Glutamatergic neuron (in vitro differentiated cells): Measurements from ENCODE around the gene IFT43. TPM values are rescaled to one million over a fixed set of nuclear protein-coding genes. Genes with fewer than 3 reads are reported as not detected.

Experiments used
- DNase-seq: peaks from one replicate; pipeline ENCODE4 v3.0.0; 2022
- H3K27ac Mint-ChIP-seq: one replicate; pipeline ENCODE4 v1.8.0; 2020; ENCODE audit warnings: mild to moderate bottlenecking, mixed read lengths, inconsistent platforms; ENCODE audit not compliant: unreplicated experiment
- H3K27me3 Mint-ChIP-seq: one replicate; pipeline ENCODE4 v1.8.0; 2020; ENCODE audit warnings: mild to moderate bottlenecking, moderate library complexity, mixed read lengths, inconsistent platforms; ENCODE audit not compliant: unreplicated experiment
- H3K36me3 Mint-ChIP-seq: one replicate; pipeline ENCODE4 v1.8.0; 2020; ENCODE audit warnings: mild to moderate bottlenecking, mixed read lengths, inconsistent platforms; ENCODE audit not compliant: unreplicated experiment
- H3K4me1 Mint-ChIP-seq: one replicate; pipeline ENCODE4 v1.8.0; 2020; ENCODE audit warnings: mild to moderate bottlenecking, low read depth, mixed read lengths, inconsistent platforms; ENCODE audit not compliant: unreplicated experiment
- H3K4me3 Mint-ChIP-seq: one replicate; pipeline ENCODE4 v1.8.0; 2020; ENCODE audit warnings: mild to moderate bottlenecking, mixed read lengths, inconsistent platforms; ENCODE audit not compliant: unreplicated experiment
- H3K9me3 Mint-ChIP-seq: one replicate; pipeline ENCODE4 v1.8.0; 2020; ENCODE audit warnings: mild to moderate bottlenecking, moderate library complexity, mixed read lengths, inconsistent platforms; ENCODE audit not compliant: unreplicated experiment
- CTCF ChIP-seq: fragments of 200-600 bp; sonication (generic); IDR thresholded peaks from one replicate; pipeline ENCODE4 v1.5.0; 2021; ENCODE audit not compliant: partially characterized antibody, unreplicated experiment
- total RNA-seq: library from RNA; stranded (reverse); fragmentation: NEBNext Ultra II Directional; extraction: Animal tissue kit (Norgen Biotek cat#: 25700); gene quantifications from one replicate; pipeline ENCODE4 v1.2.1, GENCODE V29; 2021; ENCODE audit not compliant: unreplicated experiment

Gene IFT43
- total RNA-seq, 1 donor from 2014 or later: 30.2 TPM

- no peak for TF ChIP-seq CTCF
- Mint-ChIP-seq H3K4me3 (no peak overlapping the region), H3K27ac (peak overlapping the region; percentile 33), H3K4me1 (peaks cover 8% of the 10 kb centered on the region), H3K36me3 (no peaks in the 10 kb centered on the region), H3K27me3 (peaks cover 6% of the 10 kb centered on the region), H3K9me3 (peaks cover 5% of the 10 kb centered on the region)
- no peak for DNase-seq
Measured at GRCh38 chr14:76123426-76124225, 138.1 kb downstream of the IFT43 start.

- Mint-ChIP-seq H3K27ac (no peak overlapping the region), H3K4me3 (no peak overlapping the region), H3K27me3 (peaks cover 8% of the 10 kb centered on the region), H3K4me1 (peaks cover 11% of the 10 kb centered on the region), H3K9me3 (peaks cover 5% of the 10 kb centered on the region), H3K36me3 (no peaks in the 10 kb centered on the region)
- TF ChIP-seq CTCF: no peak
- DNase-seq: no peak
Measured at GRCh38 chr14:76125511-76125910, 139.9 kb downstream of the IFT43 start.

GRCh38 chr14:76126076-76126475 lies 140.5 kb downstream of the IFT43 start:
- DNase-seq: no peak
- Mint-ChIP-seq H3K4me3 (no peak overlapping the region), H3K4me1 (peaks cover 16% of the 10 kb centered on the region), H3K27me3 (peaks cover 8% of the 10 kb centered on the region), H3K27ac (peak overlapping the region; percentile 35), H3K36me3 (no peaks in the 10 kb centered on the region), H3K9me3 (peaks cover 5% of the 10 kb centered on the region)
- TF ChIP-seq CTCF: no peak

- Mint-ChIP-seq H3K9me3 (peaks cover 11% of the 10 kb centered on the region), H3K4me1 (peaks cover 37% of the 10 kb centered on the region), H3K27ac (peak overlapping the region; percentile 18), H3K36me3 (peaks cover 5% of the 10 kb centered on the region), H3K4me3 (no peak overlapping the region), H3K27me3 (peaks cover 14% of the 10 kb centered on the region)
- TF ChIP-seq CTCF: no peak
- DNase-seq: no peak
Measured at GRCh38 chr14:76129851-76130576, 144.5 kb downstream of the IFT43 start.
